ENCODE measurements around the gene LYZL6. TPM values are rescaled to one million over a fixed set of nuclear protein-coding genes. Genes with fewer than 3 reads are reported as not detected.

Gene LYZL6
- total RNA-seq, 4 donors from 2014 or later = not detected

GRCh38 chr17:35915153-35915964, 28.2 kb downstream of the LYZL6 start:
- Histone ChIP-seq H3K27me3 (no peaks in the 10 kb centered on the region), H3K4me3 (no peak overlapping the region), H3K9me3 (no peaks in the 10 kb centered on the region), H3K27ac (no peak overlapping the region), H3K36me3 (no peaks in the 10 kb centered on the region), H3K4me1 (no peaks in the 10 kb centered on the region)
- no peak for TF ChIP-seq EP300 (IDR thresholded peaks at IDR 0.05)
- TF ChIP-seq POLR2A (IDR thresholded peaks at IDR 0.05) = no peak
- no peak for TF ChIP-seq CTCF (IDR thresholded peaks at IDR 0.05)
- no peak for DNase-seq (ENCODE audit: low spot score in 2 of 2)
- WGBS, 2 donors = 53 to 70% methylated on average over 3 of the region's 3 CpGs

- DNase-seq (ENCODE audit: low spot score in 2 of 2) = no peak
- no CpG with 5 or more reads among the region's 1 CpG for WGBS, 2 donors
- Histone ChIP-seq H3K27me3 (no peaks in the 10 kb centered on the region), H3K36me3 (no peaks in the 10 kb centered on the region), H3K4me1 (no peaks in the 10 kb centered on the region), H3K4me3 (no peak overlapping the region), H3K9me3 (no peaks in the 10 kb centered on the region), H3K27ac (no peak overlapping the region)
- TF ChIP-seq CTCF (IDR thresholded peaks at IDR 0.05) (no peak), POLR2A (IDR thresholded peaks at IDR 0.05) (no peak), EP300 (IDR thresholded peaks at IDR 0.05) (no peak)
These were observed 29.2 kb downstream of the LYZL6 start for GRCh38 chr17:35914354-35914753.

- TF ChIP-seq CTCF (IDR thresholded peaks at IDR 0.05) (no peak), POLR2A (IDR thresholded peaks at IDR 0.05) (no peak), EP300 (IDR thresholded peaks at IDR 0.05) (no peak)
- Histone ChIP-seq H3K4me1 (no peaks in the 10 kb centered on the region), H3K27me3 (no peaks in the 10 kb centered on the region), H3K36me3 (no peaks in the 10 kb centered on the region), H3K4me3 (no peak overlapping the region), H3K27ac (no peak overlapping the region), H3K9me3 (no peaks in the 10 kb centered on the region)
- DNase-seq (ENCODE audit: low spot score in 2 of 2) = no peak
- WGBS, 2 donors = 79 to 94% methylated on average over 4 of the region's 4 CpGs
These were observed 29.9 kb downstream of the LYZL6 start for GRCh38 chr17:35913609-35914008.

GRCh38 chr17:35912942-35913341, 30.6 kb downstream of the LYZL6 start:
- no peaks in the 10 kb centered on the region for H3K9me3 ChIP-seq
- H3K36me3 ChIP-seq = no peaks in the 10 kb centered on the region
- H3K4me3 ChIP-seq = no peak overlapping the region
- 68 to 84% methylated on average over 2 of the region's 2 CpGs for WGBS, 2 donors
- TF ChIP-seq POLR2A (IDR thresholded peaks at IDR 0.05) (no peak), CTCF (IDR thresholded peaks at IDR 0.05) (no peak), EP300 (IDR thresholded peaks at IDR 0.05) (no peak)
- H3K27me3 ChIP-seq = no peaks in the 10 kb centered on the region
- no peak for DNase-seq (ENCODE audit: low spot score in 2 of 2)
- no peak overlapping the region for H3K27ac ChIP-seq
- H3K4me1 ChIP-seq = no peaks in the 10 kb centered on the region

- 96 to 97% methylated on average over 3 of the region's 3 CpGs for WGBS, 2 donors
- TF ChIP-seq POLR2A (IDR thresholded peaks at IDR 0.05) = no peak
- TF ChIP-seq EP300 (IDR thresholded peaks at IDR 0.05) = no peak
- no peak for TF ChIP-seq CTCF (IDR thresholded peaks at IDR 0.05)
- Histone ChIP-seq H3K4me1 (no peaks in the 10 kb centered on the region), H3K27ac (no peak overlapping the region), H3K36me3 (no peaks in the 10 kb centered on the region), H3K27me3 (no peaks in the 10 kb centered on the region), H3K4me3 (no peak overlapping the region), H3K9me3 (no peaks in the 10 kb centered on the region)
- DNase-seq (ENCODE audit: low spot score in 2 of 2) = no peak
These were observed 31.1 kb downstream of the LYZL6 start for GRCh38 chr17:35912339-35912912.

All from tibial nerve (tissue), 4 donors.